HCT116 (cell line): ENCODE measurements around the gene JDP2.
"Not testable (repeated sequence)": the region's sequence is repeated elsewhere in the genome, so short reads cannot be mapped to it uniquely, and the experiment has no call there.

Experiments
- CTCF ChIP-seq, 3 experiments: fragments of 200-600 bp in 1 of 3; sonication (generic) in 1 of 3; IDR thresholded peaks in 2 of 3; conservative IDR thresholded peaks in 1 of 3; 2 replicates each; pipeline ENCODE4 v1.5.1; 2012 to 2017; ENCODE audit warnings: low read depth in 2 of 3, low read length in 2 of 3, antibody characterized with exemption in 1 of 3, borderline replicate concordance in 1 of 3, control low read depth in 1 of 3, mild to moderate bottlenecking in 1 of 3, mixed read lengths in 1 of 3, mixed run types in 1 of 3, moderate library complexity in 1 of 3; ENCODE audit not compliant: insufficient read depth in 1 of 3
- EZH2phosphoT487 ChIP-seq: fragments of 200-600 bp; IDR thresholded peaks from 2 replicates; pipeline ENCODE4 v1.6.1; 2018; ENCODE audit warnings: antibody characterized with exemption, borderline replicate concordance
- REST ChIP-seq: IDR thresholded peaks from 2 replicates; pipeline ENCODE4 v1.6.1; 2012; ENCODE audit warnings: low read depth
- ZNF274 ChIP-seq: fragments of 200-500 bp; sonication (Bioruptor generic); IDR thresholded peaks from 2 replicates; pipeline ENCODE4 v1.6.1; 2014; ENCODE audit warnings: mild to moderate bottlenecking, low read depth, low read length, inconsistent platforms

- TF ChIP-seq ZNF274; REST; CTCF (IDR thresholded peaks at IDR 0.05 in 2 of 3, conservative IDR thresholded peaks at IDR 0.05 in 1 of 3; ENCODE audit: borderline replicate concordance in 1 of 3, insufficient read depth in 1 of 3, low read depth in 2 of 3, low read length in 2 of 3); EZH2phosphoT487: not testable (repeated sequence)
Measured at GRCh38 chr14:75474127-75474526, 46.3 kb downstream of the JDP2 start.
